Gastroesophageal sphincter (tissue), 4 donors: ENCODE results near the gene RRBP1. TPM values are rescaled to one million over a fixed set of nuclear protein-coding genes. Genes with fewer than 3 reads are reported as not detected.
A peak's percentile ranks its signal among the peaks of the same experiment; 100 is the strongest.

ENCODE experiments used
- ATAC-seq: fragments of 150-250 bp; one replicate; pipeline ENCODE4 v1.9.1; 2016; ENCODE audit warnings: mild to moderate bottlenecking, moderate library complexity
- H3K27ac ChIP-seq, 4 donors: fragments of 200-600 bp; sonication (generic) in 3 of 4; 1 replicate in 3 of 4; 2 replicates in 1 of 4; pipeline ENCODE4 v1.5.1; 2016 to 2019
- H3K27me3 ChIP-seq: fragments of 200-600 bp; sonication (generic); one replicate; pipeline ENCODE4 v1.5.1; 2019
- H3K36me3 ChIP-seq, 2 donors: fragments of 200-600 bp; sonication (generic); one replicate each; pipeline ENCODE4 v1.5.1; 2019; ENCODE audit warnings: control low read depth in 1 of 2
- H3K4me1 ChIP-seq, 3 donors: fragments of 200-600 bp; sonication (generic); 1 replicate in 2 of 3; 2 replicates in 1 of 3; pipeline ENCODE4 v1.5.1; 2016 to 2019; ENCODE audit warnings: control low read depth in 2 of 3
- H3K4me3 ChIP-seq, 2 donors: fragments of 200-600 bp; sonication (generic); one replicate each; pipeline ENCODE4 v1.5.1; 2019; ENCODE audit warnings: mild to moderate bottlenecking in 1 of 2, moderate library complexity in 1 of 2
- H3K9me3 ChIP-seq, 3 donors: fragments of 200-600 bp; sonication (generic); one replicate each; pipeline ENCODE4 v1.5.1; 2017 to 2019; ENCODE audit warnings: control low read depth in 2 of 3
- EP300 ChIP-seq: sonication (generic); formaldehyde crosslinking; IDR thresholded peaks from one replicate; pipeline ENCODE4 v1.6.1; 2017; ENCODE audit warnings: antibody characterized with exemption, mild to moderate bottlenecking
- POLR2A ChIP-seq, 2 donors: fragments of 450-650 bp; IDR thresholded peaks; one replicate each; pipeline ENCODE4 v1.6.1; 2017; ENCODE audit warnings: antibody characterized with exemption in 2 of 2, mild to moderate bottlenecking in 2 of 2, moderate library complexity in 1 of 2
- POLR2AphosphoS5 ChIP-seq: sonication (generic); formaldehyde crosslinking; IDR thresholded peaks from one replicate; pipeline ENCODE4 v1.6.1; 2017; ENCODE audit warnings: antibody characterized with exemption
- WGBS, 2 donors: methylation state at CpG; one replicate each; pipeline ENCODE4 v1.1.5; 2018; ENCODE audit warnings: low coverage in 1 of 2; 5-methylcytosine and 5-hydroxymethylcytosine counted together
- total RNA-seq, 4 donors: library from RNA; depleted of rRNA; stranded (reverse); fragments of >200 nt; gene quantifications; one replicate each; pipeline ENCODE4 v1.1.0, GENCODE V29; 2016
- TF ChIP-seq, protein P1 (sequence below), 4 experiments: fragments of 200-600 bp in 2 of 4; fragments of 450-650 bp in 2 of 4; sonication (generic) in 1 of 4; IDR thresholded peaks; one replicate each; pipeline ENCODE4 v1.5.1; 2017 to 2019; ENCODE audit warnings: antibody characterized with exemption in 4 of 4, mild to moderate bottlenecking in 2 of 4, moderate library complexity in 2 of 4

Gene RRBP1
- total RNA-seq, 4 donors from 2014 or later = 61.2 to 89.8 (median 64.7) TPM

DNA sequence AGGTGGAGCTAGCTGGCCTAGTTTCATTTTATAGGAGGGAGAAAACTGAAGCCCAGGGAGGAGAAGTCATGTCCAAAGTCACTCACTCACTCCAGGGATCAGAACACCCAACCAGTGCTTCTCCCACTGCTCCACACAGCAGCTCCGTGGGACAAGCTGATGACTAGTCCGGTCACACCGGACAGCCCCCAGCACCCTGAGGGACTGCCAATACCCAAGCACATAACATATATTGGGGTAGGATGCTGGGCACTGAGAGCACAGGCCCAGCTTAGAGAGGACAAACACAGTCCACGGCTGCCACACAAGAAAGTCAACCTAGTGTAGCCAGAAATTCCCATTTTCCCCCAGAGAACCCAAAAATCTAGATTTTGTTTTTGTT is 5.7 kb downstream of the RRBP1 start:
- WGBS, 2 donors = 50 to 78% methylated on average over 1 of the region's 4 CpGs
- H3K4me3 ChIP-seq = no peak overlapping the region
- no peak for TF ChIP-seq POLR2A (IDR thresholded peaks at IDR 0.05)
- TF ChIP-seq EP300 = no peak
- no peak for TF ChIP-seq POLR2AphosphoS5
- TF ChIP-seq, protein P1, sequence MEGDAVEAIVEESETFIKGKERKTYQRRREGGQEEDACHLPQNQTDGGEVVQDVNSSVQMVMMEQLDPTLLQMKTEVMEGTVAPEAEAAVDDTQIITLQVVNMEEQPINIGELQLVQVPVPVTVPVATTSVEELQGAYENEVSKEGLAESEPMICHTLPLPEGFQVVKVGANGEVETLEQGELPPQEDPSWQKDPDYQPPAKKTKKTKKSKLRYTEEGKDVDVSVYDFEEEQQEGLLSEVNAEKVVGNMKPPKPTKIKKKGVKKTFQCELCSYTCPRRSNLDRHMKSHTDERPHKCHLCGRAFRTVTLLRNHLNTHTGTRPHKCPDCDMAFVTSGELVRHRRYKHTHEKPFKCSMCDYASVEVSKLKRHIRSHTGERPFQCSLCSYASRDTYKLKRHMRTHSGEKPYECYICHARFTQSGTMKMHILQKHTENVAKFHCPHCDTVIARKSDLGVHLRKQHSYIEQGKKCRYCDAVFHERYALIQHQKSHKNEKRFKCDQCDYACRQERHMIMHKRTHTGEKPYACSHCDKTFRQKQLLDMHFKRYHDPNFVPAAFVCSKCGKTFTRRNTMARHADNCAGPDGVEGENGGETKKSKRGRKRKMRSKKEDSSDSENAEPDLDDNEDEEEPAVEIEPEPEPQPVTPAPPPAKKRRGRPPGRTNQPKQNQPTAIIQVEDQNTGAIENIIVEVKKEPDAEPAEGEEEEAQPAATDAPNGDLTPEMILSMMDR (IDR thresholded peaks at IDR 0.05) = no peak
- ATAC-seq = no peak
- H3K27ac ChIP-seq = peak overlapping the region in 1 of 4 donors; percentile 41
- no peaks in the 10 kb centered on the region for H3K27me3 ChIP-seq
- H3K36me3 ChIP-seq = peaks cover 0 to 20% of the 10 kb centered on the region in 2 donors
- H3K9me3 ChIP-seq = no peaks in the 10 kb centered on the region
- peaks cover 0 to 63% (median 19%) of the 10 kb centered on the region in 3 donors for H3K4me1 ChIP-seq

DNA sequence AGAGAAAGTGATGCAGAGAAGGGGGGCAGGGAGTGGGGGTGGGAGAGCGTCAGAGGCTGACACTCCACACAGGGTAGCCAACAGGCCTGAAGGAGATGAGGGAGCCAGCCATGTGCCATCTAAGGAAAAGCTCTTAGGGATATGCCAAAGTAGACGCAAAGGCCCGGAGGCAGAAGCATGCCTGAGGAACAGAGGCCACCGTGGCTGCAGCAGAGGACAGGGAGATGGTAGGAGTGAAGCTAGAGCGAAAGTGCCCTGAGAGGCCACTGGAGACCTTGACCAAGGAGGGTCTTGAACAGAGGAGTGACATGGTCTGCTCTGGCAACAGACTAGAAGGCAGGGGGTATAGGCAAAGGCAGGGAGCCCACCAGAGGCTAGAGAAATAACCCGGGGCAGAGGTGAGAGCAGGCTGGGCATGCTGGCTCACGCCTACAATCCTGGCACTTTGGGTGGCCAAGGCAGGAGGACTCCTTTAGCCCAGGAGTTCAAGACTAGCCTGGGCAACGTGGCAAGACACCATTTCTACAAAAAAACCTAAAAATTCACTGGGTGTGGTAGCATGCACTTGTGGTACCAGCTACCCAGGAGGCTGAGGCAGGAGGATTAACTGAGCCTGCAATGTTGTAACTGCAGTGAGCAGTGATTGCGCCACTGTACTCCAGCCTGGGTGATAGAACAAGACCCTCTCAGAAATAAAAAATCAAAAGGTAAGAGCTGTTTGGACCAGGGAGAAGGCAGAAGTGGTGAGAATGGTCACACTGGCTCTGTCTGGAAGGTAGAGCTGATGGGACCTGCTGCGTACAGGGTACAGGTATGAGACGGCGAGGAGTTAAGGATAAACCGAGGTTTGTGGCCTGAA is 6.3 kb downstream of the RRBP1 start:
- Histone ChIP-seq H3K4me1 (peaks cover 0 to 66% (median 19%) of the 10 kb centered on the region in 3 donors), H3K27ac (peak overlapping the region in 2 of 4 donors; percentile 16 to 24), H3K36me3 (peaks cover 0 to 20% of the 10 kb centered on the region in 2 donors), H3K9me3 (no peaks in the 10 kb centered on the region), H3K4me3 (no peak overlapping the region), H3K27me3 (no peaks in the 10 kb centered on the region)
- 83 to 86% methylated on average over 9 to 10 of the region's 13 CpGs for WGBS, 2 donors
- no peak for ATAC-seq
- TF ChIP-seq POLR2A (IDR thresholded peaks at IDR 0.05) = no peak
- no peak for TF ChIP-seq EP300
- TF ChIP-seq POLR2AphosphoS5 = no peak
- TF ChIP-seq, protein P1 (IDR thresholded peaks at IDR 0.05) = no peak

DNA sequence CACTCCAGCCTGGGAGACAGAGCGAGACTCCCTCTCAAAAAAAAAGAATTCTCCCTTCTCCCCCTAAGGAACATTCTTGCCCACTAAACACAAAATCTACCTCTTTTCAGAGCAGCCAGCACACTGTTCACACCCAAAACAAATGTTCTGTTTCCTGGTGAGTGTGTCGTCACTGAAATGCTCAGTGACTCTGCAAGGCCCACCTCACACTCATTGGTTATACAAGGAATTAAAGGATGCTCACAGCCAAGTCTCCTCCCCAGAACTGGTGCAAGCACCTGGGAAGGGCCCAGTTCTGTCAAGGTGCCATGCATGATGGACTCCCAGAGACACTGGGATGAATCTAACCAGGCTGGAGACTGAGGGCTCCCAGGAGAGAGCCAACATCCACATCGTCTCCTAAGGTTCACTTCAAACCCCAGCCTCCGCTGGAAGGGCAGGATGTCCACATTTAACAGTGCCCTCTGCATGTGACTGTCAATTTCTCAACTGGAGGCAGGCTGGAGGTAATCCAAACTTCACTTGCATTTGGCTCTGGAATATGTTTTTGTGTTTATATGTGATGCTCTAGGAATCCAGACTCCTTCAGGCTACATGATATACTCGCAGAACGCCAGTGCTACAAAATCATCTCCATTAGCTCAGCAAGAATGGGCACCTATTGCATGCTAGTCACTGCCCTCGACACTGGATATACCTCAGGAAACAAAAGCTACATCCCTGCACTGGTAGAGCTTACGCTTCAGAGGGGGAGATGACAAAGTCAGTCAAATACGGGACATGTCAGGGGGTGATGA is 7.1 kb downstream of the RRBP1 start:
- ATAC-seq = peak; percentile 31
- peak overlapping the region in 3 of 4 donors; percentile 7 to 24 (median 16) for H3K27ac ChIP-seq
- H3K27me3 ChIP-seq = no peaks in the 10 kb centered on the region
- WGBS, 2 donors = 57 to 89% methylated on average over 3 to 4 of the region's 9 CpGs
- H3K36me3 ChIP-seq = peaks cover 0 to 20% of the 10 kb centered on the region in 2 donors
- H3K4me1 ChIP-seq = peaks cover 0 to 66% (median 11%) of the 10 kb centered on the region in 3 donors
- no peaks in the 10 kb centered on the region for H3K9me3 ChIP-seq
- TF ChIP-seq EP300 (no peak), POLR2A (IDR thresholded peaks at IDR 0.05) (no peak), POLR2AphosphoS5 (peak; percentile 8)
- TF ChIP-seq, protein P1 (IDR thresholded peaks at IDR 0.05) = no peak
- no peak overlapping the region for H3K4me3 ChIP-seq

DNA sequence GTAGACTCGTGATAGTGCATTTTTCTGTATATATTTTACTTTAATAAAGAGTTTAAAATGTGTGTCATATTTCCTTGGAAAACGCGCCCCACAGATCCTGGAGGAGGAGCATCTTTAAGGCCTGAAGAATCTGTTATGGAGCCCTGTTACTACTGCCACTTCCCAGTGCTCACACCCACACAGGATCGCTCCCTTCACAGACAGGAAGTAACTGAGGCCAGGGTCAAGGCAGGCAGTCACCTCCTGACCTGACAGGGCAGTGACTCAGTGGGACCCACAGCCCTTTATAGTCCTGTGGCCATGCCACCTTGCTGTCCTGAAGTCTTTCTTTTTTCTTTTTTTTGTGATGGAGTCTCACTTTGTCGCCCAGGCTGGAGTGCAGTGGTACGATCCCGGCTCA is 9.0 kb downstream of the RRBP1 start:
- Histone ChIP-seq H3K36me3 (peaks cover 0 to 17% of the 10 kb centered on the region in 2 donors), H3K27ac (no peak overlapping the region), H3K27me3 (no peaks in the 10 kb centered on the region), H3K4me3 (no peak overlapping the region), H3K9me3 (no peaks in the 10 kb centered on the region), H3K4me1 (peaks cover 0 to 71% (median 7%) of the 10 kb centered on the region in 3 donors)
- ATAC-seq = no peak
- WGBS, 2 donors = 78 to 81% methylated on average over 4 to 7 of the region's 7 CpGs
- no peak for TF ChIP-seq EP300
- TF ChIP-seq, protein P1 (IDR thresholded peaks at IDR 0.05) = no peak
- TF ChIP-seq POLR2AphosphoS5 = no peak
- TF ChIP-seq POLR2A (IDR thresholded peaks at IDR 0.05) = no peak
